GM19328 (cell line): ENCODE results near the gene PCNX2.

Experiments used
- ATAC-seq: cut with Tn5 transposase; IDR thresholded peaks from one replicate; pipeline ENCODE4 v1.9.1; 2021; ENCODE audit warnings: mild to moderate bottlenecking, moderate library complexity; ENCODE audit not compliant: unreplicated experiment

Gene PCNX2, protein sequence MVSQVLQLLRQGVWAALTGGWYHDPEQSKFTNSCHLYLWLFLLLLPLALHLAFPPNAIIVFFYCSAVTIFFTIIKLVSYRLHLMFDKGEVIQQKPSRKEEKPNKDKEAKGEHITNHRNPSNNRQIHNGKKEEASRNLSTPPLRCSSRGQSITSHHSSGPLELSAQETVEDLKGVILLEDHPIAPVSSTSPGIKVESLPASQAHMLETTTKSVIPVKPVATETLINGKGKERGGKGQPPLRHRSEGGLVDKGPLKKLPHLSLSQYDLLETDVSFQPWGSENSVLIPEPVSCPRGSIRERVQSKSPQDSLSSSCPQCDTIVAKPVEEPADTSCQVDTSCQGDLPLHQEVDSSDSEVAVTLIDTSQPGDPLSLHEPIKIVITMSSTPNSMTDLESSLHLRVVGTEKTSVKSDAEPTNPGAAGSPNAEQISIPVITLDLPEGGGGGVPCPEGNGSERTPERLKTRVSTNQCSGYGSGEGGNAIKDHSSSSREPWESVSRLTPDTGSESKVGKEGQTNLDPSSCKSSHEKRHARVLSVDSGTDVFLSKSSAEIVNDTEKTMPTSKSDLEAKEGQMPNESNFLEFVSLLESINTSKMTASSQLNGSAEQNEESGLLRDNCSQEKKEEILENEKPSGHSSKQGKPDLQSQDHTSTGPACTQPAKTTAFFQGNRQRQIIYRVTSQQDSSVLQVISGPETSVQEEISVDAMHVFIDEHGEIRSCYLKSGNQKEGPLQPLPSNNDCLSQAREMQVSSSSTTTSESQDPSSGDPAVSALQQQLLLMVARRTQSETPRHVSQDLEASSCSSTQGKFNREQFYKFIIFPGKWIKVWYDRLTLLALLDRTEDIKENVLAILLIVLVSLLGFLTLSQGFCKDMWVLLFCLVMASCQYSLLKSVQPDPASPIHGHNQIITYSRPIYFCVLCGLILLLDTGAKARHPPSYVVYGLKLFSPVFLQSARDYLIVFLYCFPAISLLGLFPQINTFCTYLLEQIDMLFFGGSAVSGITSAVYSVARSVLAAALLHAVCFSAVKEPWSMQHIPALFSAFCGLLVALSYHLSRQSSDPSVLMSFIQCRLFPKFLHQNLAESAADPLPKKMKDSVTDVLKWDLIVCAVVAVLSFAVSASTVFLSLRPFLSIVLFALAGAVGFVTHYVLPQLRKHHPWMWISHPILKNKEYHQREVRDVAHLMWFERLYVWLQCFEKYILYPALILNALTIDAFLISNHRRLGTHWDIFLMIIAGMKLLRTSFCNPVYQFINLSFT (N-terminal part only)

DNA sequence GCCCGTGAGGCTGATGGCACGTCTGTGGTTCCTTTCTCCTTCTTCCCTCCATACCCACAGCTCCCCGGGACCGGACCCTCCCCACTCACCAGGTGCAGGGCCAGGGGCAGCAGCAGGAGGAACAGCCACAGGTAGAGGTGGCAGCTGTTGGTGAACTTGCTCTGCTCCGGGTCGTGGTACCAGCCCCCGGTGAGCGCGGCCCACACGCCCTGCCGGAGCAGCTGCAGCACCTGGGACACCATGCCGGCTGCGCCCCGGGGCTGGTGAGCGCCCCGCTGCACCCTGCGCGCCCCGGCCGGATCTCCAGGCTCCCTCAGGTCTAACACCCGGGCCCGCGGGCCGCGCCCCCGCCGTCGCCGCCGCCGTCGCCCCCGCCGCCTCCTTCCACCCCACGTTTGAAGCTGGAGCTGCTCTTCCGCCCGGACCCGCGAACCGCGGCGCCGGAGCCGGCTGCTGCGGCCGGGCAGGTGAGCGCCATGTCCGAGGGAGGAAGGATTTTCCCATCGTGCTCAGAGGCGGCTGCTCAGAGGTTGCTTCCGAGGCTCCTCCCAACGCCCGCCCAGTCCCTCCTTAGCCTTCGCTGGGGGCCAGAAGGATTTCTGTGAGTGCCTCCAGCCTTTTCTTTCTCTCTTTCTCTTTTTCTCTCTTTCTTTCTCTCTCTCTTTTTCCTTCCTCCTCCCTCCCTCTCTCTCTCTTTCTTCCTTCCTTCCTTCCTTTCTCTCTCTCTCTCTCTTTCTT lies at the start of gene PCNX2:
TSS of gene PCNX2 (minus strand) at position 489 of the 738 bp plus-strand sequence. CDS start at position 242, 247 bp downstream.
- ATAC-seq: peak; percentile 92

GRCh38 chr1:233343262-233343661 lies 47.7 kb upstream of the PCNX2 start:
- no peak for ATAC-seq

DNA sequence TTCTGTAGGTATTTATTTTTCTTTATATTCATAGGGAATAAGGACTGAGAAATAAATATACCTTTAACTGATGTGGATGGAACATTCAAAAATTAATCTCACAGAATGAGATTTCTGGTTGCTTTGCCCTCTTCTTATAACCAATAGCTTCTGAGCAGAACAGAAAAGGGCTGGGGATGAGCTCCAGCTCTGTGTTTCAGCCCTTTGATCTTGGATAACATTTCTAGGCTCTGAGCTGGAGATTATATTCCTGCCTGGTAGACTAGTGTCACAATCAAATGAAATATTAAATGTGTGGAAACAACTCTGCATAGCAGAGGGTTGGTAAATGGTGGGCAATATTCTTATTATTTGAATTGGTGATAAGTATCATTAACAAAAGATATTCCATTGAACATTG lies 46.6 kb upstream of the PCNX2 start:
- no peak for ATAC-seq

- ATAC-seq: no peak
Measured at GRCh38 chr1:233340966-233341516, 45.5 kb upstream of the PCNX2 start.

DNA sequence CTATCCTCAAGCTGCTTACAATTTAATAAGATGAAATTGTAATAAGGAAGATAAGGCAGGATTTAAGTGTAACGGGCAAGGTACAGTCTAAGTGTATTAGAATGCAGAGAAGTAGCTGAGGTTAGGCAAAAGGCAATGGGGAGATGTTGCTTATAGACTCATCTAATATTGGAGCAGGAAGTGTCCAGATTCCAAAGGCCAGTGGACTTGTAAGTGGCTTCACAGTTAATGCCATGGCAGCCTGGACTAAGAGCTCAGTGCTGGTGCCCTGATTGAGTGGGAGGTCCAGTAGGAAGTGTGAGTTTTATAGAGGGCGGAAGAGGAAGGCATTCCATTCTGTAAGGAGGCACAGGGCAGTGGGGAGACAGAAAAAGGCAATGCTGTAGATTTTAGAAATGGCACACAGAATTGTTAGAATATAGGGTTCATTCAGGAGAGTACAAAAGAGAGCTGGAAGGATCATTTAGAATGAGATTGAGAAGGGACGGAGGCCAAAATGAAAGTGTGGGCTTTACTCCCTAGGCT lies 44.6 kb upstream of the PCNX2 start:
- ATAC-seq: no peak

DNA sequence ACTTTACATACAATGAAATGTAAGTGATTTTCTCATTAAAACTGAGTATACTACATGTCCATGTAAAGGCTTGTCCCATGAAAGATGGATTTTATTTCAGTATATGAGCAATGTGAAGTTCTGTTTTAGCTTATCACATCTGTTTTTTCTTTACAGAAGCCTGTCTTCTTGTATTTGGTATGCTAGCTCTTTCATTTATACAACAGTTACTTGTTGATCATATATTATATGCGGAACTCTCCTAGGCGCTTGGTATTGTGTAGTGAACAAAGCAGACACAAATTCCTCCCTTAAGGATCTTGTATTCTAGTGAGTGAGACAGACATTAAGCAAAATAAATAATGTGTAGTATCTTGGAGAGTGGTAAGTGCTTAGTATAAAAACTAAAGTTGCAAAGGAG lies 42.6 kb upstream of the PCNX2 start:
- no peak for ATAC-seq

GRCh38 chr1:233337505-233337904 lies 42.0 kb upstream of the PCNX2 start:
- ATAC-seq: no peak

GRCh38 chr1:233336554-233337456 lies 41.3 kb upstream of the PCNX2 start:
- no peak for ATAC-seq

GRCh38 chr1:233334092-233334491 lies 38.6 kb upstream of the PCNX2 start:
- no peak for ATAC-seq

GRCh38 chr1:233333086-233333485 lies 37.6 kb upstream of the PCNX2 start:
- ATAC-seq: no peak

GRCh38 chr1:233331676-233332519 lies 36.4 kb upstream of the PCNX2 start:
- no peak for ATAC-seq

DNA sequence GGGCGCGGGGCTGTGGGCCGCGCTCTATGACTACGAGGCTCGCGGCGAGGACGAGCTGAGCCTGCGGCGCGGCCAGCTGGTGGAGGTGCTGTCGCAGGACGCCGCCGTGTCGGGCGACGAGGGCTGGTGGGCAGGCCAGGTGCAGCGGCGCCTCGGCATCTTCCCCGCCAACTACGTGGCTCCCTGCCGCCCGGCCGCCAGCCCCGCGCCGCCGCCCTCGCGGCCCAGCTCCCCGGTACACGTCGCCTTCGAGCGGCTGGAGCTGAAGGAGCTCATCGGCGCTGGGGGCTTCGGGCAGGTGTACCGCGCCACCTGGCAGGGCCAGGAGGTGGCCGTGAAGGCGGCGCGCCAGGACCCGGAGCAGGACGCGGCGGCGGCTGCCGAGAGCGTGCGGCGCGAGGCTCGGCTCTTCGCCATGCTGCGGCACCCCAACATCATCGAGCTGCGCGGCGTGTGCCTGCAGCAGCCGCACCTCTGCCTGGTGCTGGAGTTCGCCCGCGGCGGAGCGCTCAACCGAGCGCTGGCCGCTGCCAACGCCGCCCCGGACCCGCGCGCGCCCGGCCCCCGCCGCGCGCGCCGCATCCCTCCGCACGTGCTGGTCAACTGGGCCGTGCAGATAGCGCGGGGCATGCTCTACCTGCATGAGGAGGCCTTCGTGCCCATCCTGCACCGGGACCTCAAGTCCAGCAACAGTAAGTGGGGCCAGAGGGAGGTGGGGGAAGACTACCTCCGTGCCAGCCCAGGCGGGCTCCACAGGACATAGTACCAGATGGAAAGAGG lies 32.8 kb upstream of the PCNX2 start:
- ATAC-seq: peak; percentile 23

DNA sequence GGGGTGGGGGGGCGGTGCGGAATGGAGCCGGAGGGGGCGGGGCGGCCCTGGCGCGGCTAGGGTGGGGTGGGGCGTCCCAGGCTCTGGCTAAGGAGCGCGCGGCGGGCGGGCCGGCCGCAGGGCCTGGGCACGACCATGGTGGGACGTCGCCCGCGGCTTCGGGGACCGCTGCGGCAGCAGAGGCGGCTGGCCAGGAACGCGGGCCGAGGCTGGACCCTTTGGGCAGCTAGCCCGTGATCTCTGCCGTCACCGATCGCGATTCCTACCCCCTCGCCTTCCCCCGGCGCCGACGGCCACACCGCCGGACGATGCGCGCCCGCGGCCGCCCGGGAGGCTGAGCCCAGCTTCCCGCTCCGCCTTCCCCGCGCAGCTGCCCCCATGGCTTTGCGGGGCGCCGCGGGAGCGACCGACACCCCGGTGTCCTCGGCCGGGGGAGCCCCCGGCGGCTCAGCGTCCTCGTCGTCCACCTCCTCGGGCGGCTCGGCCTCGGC lies 32.2 kb upstream of the PCNX2 start, which contains the start of gene MAP3K21:
TSS of gene MAP3K21 (plus strand) at position 74 of the 491 bp plus-strand sequence. CDS start at position 379, 305 bp downstream.
- peak; percentile 33 for ATAC-seq

DNA sequence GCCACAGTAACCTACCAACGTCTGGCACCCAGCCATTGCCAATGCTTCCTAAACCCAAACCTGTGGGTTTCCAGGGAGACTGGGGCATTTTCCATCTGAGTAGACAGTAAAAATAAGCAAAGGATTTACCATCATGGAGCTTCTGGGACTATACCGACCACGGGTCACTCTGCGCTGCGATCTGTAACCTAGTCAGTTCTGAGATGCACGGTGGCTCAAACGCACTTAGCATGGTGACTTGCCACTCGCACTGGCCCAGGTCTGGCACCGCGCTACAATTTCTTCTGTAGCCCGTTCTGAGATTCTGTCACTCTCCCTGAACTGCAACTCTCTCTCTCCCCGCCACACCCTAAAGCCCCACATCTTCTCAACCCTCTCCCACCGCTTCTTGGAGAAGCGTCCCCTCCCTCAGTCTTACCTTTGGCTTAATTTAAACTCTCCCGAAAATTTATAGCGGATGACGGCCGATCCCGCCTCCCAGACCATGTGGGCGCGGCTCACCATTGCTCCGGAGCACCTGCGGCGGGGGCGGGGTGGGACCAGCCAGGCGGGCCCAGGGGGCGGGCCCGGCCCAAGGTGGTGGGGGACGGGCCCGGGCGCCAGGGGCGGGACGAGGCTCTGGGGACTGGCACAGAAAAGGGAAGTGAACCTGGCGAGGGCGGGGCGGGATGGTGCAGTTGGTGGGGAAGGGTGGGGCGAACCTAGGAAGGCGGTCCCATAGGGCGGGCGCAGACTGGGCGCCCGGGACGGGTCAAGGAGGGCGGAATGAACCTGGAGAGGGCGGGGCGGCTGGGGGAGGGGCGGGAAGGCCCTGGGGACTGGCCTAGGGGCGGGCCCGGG lies 31.5 kb upstream of the PCNX2 start:
- ATAC-seq: peak; percentile 88

GRCh38 chr1:233326319-233326718 lies 30.8 kb upstream of the PCNX2 start:
- ATAC-seq: no peak

- no peak for ATAC-seq
Measured at GRCh38 chr1:233323718-233324117, 28.2 kb upstream of the PCNX2 start.
